ENCODE data around the gene USO1. TPM values are rescaled to one million over a fixed set of nuclear protein-coding genes. Genes with fewer than 3 reads are reported as not detected.

The USO1 gene
- total and polyA plus RNA-seq, 2 experiments from 2014 or later: 113 to 277 TPM

GRCh38 chr4:75786938-75787337 is 62.6 kb downstream of the USO1 start (continued):
- TF ChIP-seq POLR2AphosphoS5 (IDR thresholded peaks at IDR 0.05; ENCODE audit: low read depth): no peak

- peaks cover 60% of the 10 kb centered on the region for H3K36me3 ChIP-seq (ENCODE audit: insufficient read depth)
- Mint-ChIP-seq H3K36me3 (ENCODE audit: low read depth) (peaks cover 37% of the 10 kb centered on the region), H3K27ac (no peak overlapping the region), H3K4me1 (peaks cover 14% of the 10 kb centered on the region; the same call in 2 of the 3 replicates), H3K4me3 (no peak overlapping the region), H3K9me3 (no peaks in the 10 kb centered on the region), H3K27me3 (ENCODE audit: insufficient read depth, low read depth, poor library complexity) (no peaks in the 10 kb centered on the region)
- H3K4me3 ChIP-seq: no peak overlapping the region
- H3K27ac ChIP-seq (ENCODE audit: low read depth): no peak overlapping the region; the same call in 1 of the 2 replicates
- no peak overlapping the region for H2AFZ ChIP-seq
- no peaks in the 10 kb centered on the region for H3K9me2 ChIP-seq (ENCODE audit: insufficient read depth)
- DNase-seq (ENCODE audit: low spot score): no peak
- no peak overlapping the region for H3K4me2 ChIP-seq
- TF ChIP-seq STAT1 (IDR thresholded peaks at IDR 0.05; ENCODE audit: unreplicated experiment) (no peak), EZH2phosphoT487 (IDR thresholded peaks at IDR 0.05; ENCODE audit: unreplicated experiment) (no peak), ETS1 (IDR thresholded peaks at IDR 0.05) (no peak), ZNF462 (CRISPR knock-in tag; IDR thresholded peaks at IDR 0.05) (no peak)
- 0 out of 2 replicates have a peak, but pooled peaks cover 8% of the 10 kb centered on the region for H3K4me1 ChIP-seq (ENCODE audit: insufficient read depth)
- H3F3A ChIP-seq (replicated peaks; ENCODE audit: low read depth): no peaks in the 10 kb centered on the region
- no peaks in the 10 kb centered on the region for H3K79me2 ChIP-seq (replicated peaks; ENCODE audit: insufficient read depth)
- ATAC-seq: no peak
- H3K27me3 ChIP-seq (ENCODE audit: insufficient read depth): no peaks in the 10 kb centered on the region
- no peaks in the 10 kb centered on the region for H4K20me1 ChIP-seq (replicated peaks; ENCODE audit: insufficient read depth)
These were observed 65.6 kb downstream of the USO1 start for GRCh38 chr4:75790024-75790423.

Data from GM23338 (cell line).